Prostate gland (tissue), 2 donors: ENCODE measurements around the gene STARD5.

Source experiments
- POLR2AphosphoS5 ChIP-seq: sonication (generic); formaldehyde crosslinking; IDR thresholded peaks from one replicate; pipeline ENCODE4 v1.6.1; 2017; ENCODE audit warnings: antibody characterized with exemption
- TF ChIP-seq, protein P1 (sequence below), 4 experiments: fragments of 200-600 bp in 2 of 4; fragments of 450-650 bp in 2 of 4; sonication (generic) in 2 of 4; IDR thresholded peaks; 1 replicate in 3 of 4; 2 replicates in 1 of 4; pipeline ENCODE4 v1.5.1; 2016 to 2019; ENCODE audit warnings: antibody characterized with exemption in 4 of 4, mild to moderate bottlenecking in 2 of 4, moderate library complexity in 2 of 4

DNA sequence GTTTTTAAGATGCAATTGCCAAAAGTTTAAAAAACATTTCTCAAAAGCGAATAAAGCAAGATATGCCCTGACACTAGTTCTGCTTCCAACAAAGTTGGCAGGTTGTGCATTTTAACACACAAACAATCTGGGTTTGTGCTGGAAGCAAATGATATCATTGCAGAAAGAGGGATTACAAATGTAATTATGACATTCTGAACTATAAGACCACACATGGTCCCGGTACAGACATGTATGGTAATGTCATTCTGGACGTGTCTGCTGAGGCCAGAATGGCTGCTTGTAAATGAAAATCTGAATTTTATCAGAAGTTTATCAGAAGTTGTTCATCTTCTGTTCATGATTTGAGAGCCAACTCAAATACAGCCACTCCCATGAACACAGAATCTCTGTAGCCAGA, 39.3 kb upstream of the STARD5 start:
- TF ChIP-seq, protein P1, sequence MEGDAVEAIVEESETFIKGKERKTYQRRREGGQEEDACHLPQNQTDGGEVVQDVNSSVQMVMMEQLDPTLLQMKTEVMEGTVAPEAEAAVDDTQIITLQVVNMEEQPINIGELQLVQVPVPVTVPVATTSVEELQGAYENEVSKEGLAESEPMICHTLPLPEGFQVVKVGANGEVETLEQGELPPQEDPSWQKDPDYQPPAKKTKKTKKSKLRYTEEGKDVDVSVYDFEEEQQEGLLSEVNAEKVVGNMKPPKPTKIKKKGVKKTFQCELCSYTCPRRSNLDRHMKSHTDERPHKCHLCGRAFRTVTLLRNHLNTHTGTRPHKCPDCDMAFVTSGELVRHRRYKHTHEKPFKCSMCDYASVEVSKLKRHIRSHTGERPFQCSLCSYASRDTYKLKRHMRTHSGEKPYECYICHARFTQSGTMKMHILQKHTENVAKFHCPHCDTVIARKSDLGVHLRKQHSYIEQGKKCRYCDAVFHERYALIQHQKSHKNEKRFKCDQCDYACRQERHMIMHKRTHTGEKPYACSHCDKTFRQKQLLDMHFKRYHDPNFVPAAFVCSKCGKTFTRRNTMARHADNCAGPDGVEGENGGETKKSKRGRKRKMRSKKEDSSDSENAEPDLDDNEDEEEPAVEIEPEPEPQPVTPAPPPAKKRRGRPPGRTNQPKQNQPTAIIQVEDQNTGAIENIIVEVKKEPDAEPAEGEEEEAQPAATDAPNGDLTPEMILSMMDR (IDR thresholded peaks at IDR 0.05): no peak
- no peak for TF ChIP-seq POLR2AphosphoS5
